ENCODE results near the gene NT5C.

GRCh38 chr17:75109407-75110233 lies 21.9 kb downstream of the NT5C start, which contains the start of gene ARMC7:
- peak; percentile 37 to 88 (median 76) for TF ChIP-seq POLR2AphosphoS5 (IDR thresholded peaks at IDR 0.05)
- no peak for TF ChIP-seq EP300 (IDR thresholded peaks at IDR 0.05)
